GM15510 (cell line): Measurements from ENCODE around the gene VGLL2.

Experiments used
- POLR2A ChIP-seq: IDR thresholded peaks from 3 replicates; pipeline ENCODE4 v1.6.1; 2011; ENCODE audit warnings: borderline replicate concordance; ENCODE audit not compliant: insufficient read length; ENCODE audit errors: extremely low read depth

VGLL2 gene

GRCh38 chr6:117266257-117267053 lies 1.1 kb downstream of the VGLL2 start:
- TF ChIP-seq POLR2A, result no peak

GRCh38 chr6:117267054-117267347 lies 1.6 kb downstream of the VGLL2 start:
- no peak for TF ChIP-seq POLR2A

GRCh38 chr6:117267766-117268534 lies 2.6 kb downstream of the VGLL2 start:
- TF ChIP-seq POLR2A, result no peak

- TF ChIP-seq POLR2A, result no peak
These were observed 3.6 kb downstream of the VGLL2 start for GRCh38 chr6:117268924-117269323.

- no peak for TF ChIP-seq POLR2A
These were observed 4.3 kb downstream of the VGLL2 start for GRCh38 chr6:117269638-117270054.

GRCh38 chr6:117270055-117270842 lies 4.9 kb downstream of the VGLL2 start:
- no peak for TF ChIP-seq POLR2A

GRCh38 chr6:117270843-117271507 lies 5.6 kb downstream of the VGLL2 start:
- TF ChIP-seq POLR2A, result no peak

GRCh38 chr6:117272032-117272866 lies 6.9 kb downstream of the VGLL2 start:
- TF ChIP-seq POLR2A, result no peak

GRCh38 chr6:117272891-117273290 lies 7.5 kb downstream of the VGLL2 start:
- no peak for TF ChIP-seq POLR2A

- no peak for TF ChIP-seq POLR2A
These were observed 9.8 kb downstream of the VGLL2 start for GRCh38 chr6:117275205-117275604.

- no peak for TF ChIP-seq POLR2A
These were observed 10.4 kb downstream of the VGLL2 start for GRCh38 chr6:117275711-117276110.

- TF ChIP-seq POLR2A, result no peak
These were observed 11.5 kb downstream of the VGLL2 start for GRCh38 chr6:117276778-117277316.

- no peak for TF ChIP-seq POLR2A
These were observed 15.6 kb downstream of the VGLL2 start for GRCh38 chr6:117280922-117281321.
